ENCODE measurements around the gene INPP5D. TPM values are rescaled to one million over a fixed set of nuclear protein-coding genes. Genes with fewer than 3 reads are reported as not detected.
A peak's percentile ranks its signal among the peaks of the same experiment; 100 is the strongest.

Gene INPP5D
- polyA plus RNA-seq, 2 of the 4 experiments (the other 2 are of a cell fraction), result 0.26 to 0.53 TPM

- TF ChIP-seq HDAC2 (IDR thresholded peaks at IDR 0.05) (no peak), NFE2L2 (conservative IDR thresholded peaks at IDR 0.05; ENCODE audit: low read length) (no peak), JUNB (IDR thresholded peaks at IDR 0.05) (no peak), FOXS1 (CRISPR knock-in tag; IDR thresholded peaks at IDR 0.05) (no peak), MAFK (IDR thresholded peaks at IDR 0.05; ENCODE audit: partially characterized antibody) (no peak), ESRRA (IDR thresholded peaks at IDR 0.05; ENCODE audit: borderline replicate concordance, low read length) (no peak), ZFP36 (IDR thresholded peaks at IDR 0.05; ENCODE audit: borderline replicate concordance, partially characterized antibody) (no peak), REST (IDR thresholded peaks at IDR 0.05) (no peak), ZSCAN20 (CRISPR knock-in tag; IDR thresholded peaks at IDR 0.05) (no peak), HOXB5 (CRISPR knock-in tag; IDR thresholded peaks at IDR 0.05) (no peak), CBX8 (IDR thresholded peaks at IDR 0.05) (no peak), BCL3 (IDR thresholded peaks at IDR 0.05) (no peak), HES2 (IDR thresholded peaks at IDR 0.05) (no peak), RFX5 (IDR thresholded peaks at IDR 0.05) (no peak), HOXB13 (CRISPR knock-in tag; IDR thresholded peaks at IDR 0.05; ENCODE audit: low read depth) (no peak), FOSB (CRISPR knock-in tag; IDR thresholded peaks at IDR 0.05) (no peak), CTCF (IDR thresholded peaks at IDR 0.05) (no peak), ZC3H11A (IDR thresholded peaks at IDR 0.05) (no peak)
- H3K9me3 ChIP-seq, result no peaks in the 10 kb centered on the region
- WGBS (ENCODE audit: missing lambda C conversion rate), result 76% methylated on average over 2 of the region's 2 CpGs
- POLR2A ChIA-PET, result no interaction called here
- no peak overlapping the region for H3K27ac ChIP-seq
- no peak overlapping the region for H3K4me3 ChIP-seq
- CTCF ChIA-PET, result interaction anchor here (0.6 to 0.9 kb wide), 2 partner anchors 11 to 281 kb away, joined by 3 to 5 read pairs; partner anchors contain the start of gene ATG16L1
- DNase-seq (ENCODE audit: low read depth in 1 of 2, low spot score in 1 of 2), result no peak
- no peak overlapping the region for H3K4me2 ChIP-seq
- no peak for ATAC-seq
- peaks cover 20% of the 10 kb centered on the region for H3K4me1 ChIP-seq
- FAIRE-seq, result no peak
Measured at GRCh38 chr2:233240897-233241296, 180.8 kb downstream of the INPP5D start.

GRCh38 chr2:233241803-233242202 lies 181.7 kb downstream of the INPP5D start:
- FAIRE-seq (no peak), ATAC-seq (peak in 1 of 2 experiments; percentile 37; a peak in 2 of 6 replicates), DNase-seq (ENCODE audit: low read depth in 1 of 2, low spot score in 1 of 2) (no peak)
- 83% methylated on average over 3 of the region's 3 CpGs for WGBS (ENCODE audit: missing lambda C conversion rate)
- H3K27ac ChIP-seq, result 0 out of 6 replicates have a peak overlapping the region, but pooled peaks of 1 of the 2 experiments have one; percentile 14
- no peak overlapping the region for H3K4me3 ChIP-seq
- no peaks in the 10 kb centered on the region for H3K9me3 ChIP-seq
- POLR2A ChIA-PET, result no interaction called here
- H3K4me2 ChIP-seq, result no peak overlapping the region
- CTCF ChIA-PET, result interaction anchor here (0.6 to 1.3 kb wide), 2 partner anchors 12 to 42 kb away, joined by 3 read pairs; no protein-coding TSS in a partner anchor
- TF ChIP-seq EP300 (IDR thresholded peaks at IDR 0.05) (no peak), RCOR1 (IDR thresholded peaks at IDR 0.05; ENCODE audit: low read depth, low read length) (no peak), CHD4 (IDR thresholded peaks at IDR 0.05; ENCODE audit: borderline replicate concordance) (no peak), E2F6 (IDR thresholded peaks at IDR 0.05; ENCODE audit: borderline replicate concordance, low read depth) (no peak), NR3C1 (IDR thresholded peaks at IDR 0.05) (no peak), HEYL (CRISPR knock-in tag; IDR thresholded peaks at IDR 0.05) (no peak), USF2 (IDR thresholded peaks at IDR 0.05) (no peak), BHLHE40 (IDR thresholded peaks at IDR 0.05; ENCODE audit: low read depth, low read length) (no peak), PBX3 (IDR thresholded peaks at IDR 0.05) (no peak), NFE2L2 (conservative IDR thresholded peaks at IDR 0.05; ENCODE audit: low read length) (no peak), POLR2AphosphoS2 (conservative IDR thresholded peaks at IDR 0.05; ENCODE audit: low read length) (no peak), CBX8 (IDR thresholded peaks at IDR 0.05) (no peak), RARB (CRISPR knock-in tag; IDR thresholded peaks at IDR 0.05) (no peak), GATA3 (IDR thresholded peaks at IDR 0.05; ENCODE audit: borderline replicate concordance) (no peak), HOXB13 (CRISPR knock-in tag; IDR thresholded peaks at IDR 0.05; ENCODE audit: low read depth) (no peak), HES2 (IDR thresholded peaks at IDR 0.05) (no peak)
- peaks cover 24% of the 10 kb centered on the region for H3K4me1 ChIP-seq

All from A549 (cell line).